GM23338 (cell line): ENCODE measurements around the gene IZUMO1. TPM values are rescaled to one million over a fixed set of nuclear protein-coding genes. Genes with fewer than 3 reads are reported as not detected.

ENCODE experiments used
- ATAC-seq: fragments of 200-7000 bp; cut with Tn5 transposase; 3 replicates; pipeline ENCODE4 v1.9.1; 2020
- DNase-seq: peaks from one replicate; pipeline ENCODE4 v3.0.0-alpha.2; 2015; ENCODE audit warnings: low spot score
- H2AFZ ChIP-seq: fragments of 200-600 bp; sonication (generic); 2 replicates; pipeline ENCODE4 v1.8.0; 2016; ENCODE audit warnings: antibody characterized with exemption, mild to moderate bottlenecking, moderate library complexity
- H3F3A ChIP-seq: fragments of 200-600 bp; sonication (generic); replicated peaks from 2 replicates; pipeline ENCODE4 v1.8.0; 2017; ENCODE audit warnings: antibody characterized with exemption, mixed run types, low read depth
- H3K27ac ChIP-seq: fragments of 200-600 bp; sonication (generic); 2 replicates; pipeline ENCODE4 v1.6.1; 2016; ENCODE audit warnings: low read depth
- H3K27me3 ChIP-seq: fragments of 200-600 bp; sonication (generic); 2 replicates; pipeline ENCODE4 v1.8.0; 2016; ENCODE audit warnings: mild to moderate bottlenecking, mixed run types, moderate library complexity; ENCODE audit not compliant: insufficient read depth
- H3K36me3 ChIP-seq: fragments of 200-600 bp; sonication (generic); 2 replicates; pipeline ENCODE4 v1.8.0; 2016; ENCODE audit warnings: mild to moderate bottlenecking; ENCODE audit not compliant: insufficient read depth
- H3K4me1 ChIP-seq: fragments of 200-600 bp; sonication (generic); 2 replicates; pipeline ENCODE4 v1.8.0; 2016; ENCODE audit warnings: mild to moderate bottlenecking, moderate library complexity; ENCODE audit not compliant: insufficient read depth
- H3K4me2 ChIP-seq: fragments of 200-600 bp; sonication (generic); 2 replicates; pipeline ENCODE4 v1.7.1; 2017; ENCODE audit warnings: mixed run types
- H3K4me3 ChIP-seq: fragments of 200-600 bp; sonication (generic); 2 replicates; pipeline ENCODE4 v1.6.1; 2016; ENCODE audit warnings: mixed run types
- H3K79me2 ChIP-seq: fragments of 200-600 bp; sonication (generic); replicated peaks from 2 replicates; pipeline ENCODE4 v1.8.0; 2017; ENCODE audit warnings: mild to moderate bottlenecking; ENCODE audit not compliant: insufficient read depth
- H3K9me2 ChIP-seq: fragments of 200-600 bp; sonication (generic); 2 replicates; pipeline ENCODE4 v1.8.0; 2017; ENCODE audit not compliant: insufficient read depth
- H4K20me1 ChIP-seq: fragments of 200-600 bp; sonication (generic); replicated peaks from 2 replicates; pipeline ENCODE4 v1.8.0; 2017; ENCODE audit warnings: mild to moderate bottlenecking; ENCODE audit not compliant: insufficient read depth
- H3K27ac Mint-ChIP-seq: 2 replicates; pipeline ENCODE4 v1.8.0; 2020; ENCODE audit warnings: inconsistent platforms, mild to moderate bottlenecking, moderate library complexity, mixed read lengths
- H3K27me3 Mint-ChIP-seq: 3 replicates; pipeline ENCODE4 v1.8.0; 2022; ENCODE audit warnings: low read depth, mild to moderate bottlenecking, moderate library complexity, mixed read lengths, inconsistent platforms; ENCODE audit not compliant: insufficient read depth, poor library complexity
- H3K36me3 Mint-ChIP-seq: 3 replicates; pipeline ENCODE4 v1.8.0; 2021; ENCODE audit warnings: low read depth, mild to moderate bottlenecking, inconsistent platforms, moderate library complexity, mixed read lengths
- H3K4me1 Mint-ChIP-seq: 3 replicates; pipeline ENCODE4 v1.8.0; 2020; ENCODE audit warnings: mild to moderate bottlenecking, inconsistent platforms, mixed read lengths
- H3K4me3 Mint-ChIP-seq: 3 replicates; pipeline ENCODE4 v1.8.0; 2021; ENCODE audit warnings: moderate library complexity, mild to moderate bottlenecking, inconsistent platforms, mixed read lengths
- H3K9me3 Mint-ChIP-seq: 3 replicates; pipeline ENCODE4 v1.8.0; 2020; ENCODE audit warnings: moderate library complexity, mild to moderate bottlenecking, inconsistent platforms, mixed read lengths
- CREB1 ChIP-seq: fragments of 250-450 bp; sonication (Bioruptor Pico); IDR thresholded peaks from 2 replicates; pipeline ENCODE4 v1.5.0; 2020; ENCODE audit warnings: low read depth, mild to moderate bottlenecking, moderate library complexity
- CTCF ChIP-seq, 2 experiments: fragments of 200-600 bp in 1 of 2; sonication (generic) in 1 of 2; conservative IDR thresholded peaks; 2 replicates each; pipeline versions ENCODE4 v1.5.1 to v1.6.1; 2016 to 2017; ENCODE audit warnings: antibody characterized with exemption in 2 of 2, low read depth in 2 of 2, mild to moderate bottlenecking in 2 of 2, moderate library complexity in 1 of 2
- ETS1 ChIP-seq: IDR thresholded peaks from 2 replicates; pipeline ENCODE4 v1.6.1; 2016; ENCODE audit warnings: antibody characterized with exemption
- EZH2 ChIP-seq: fragments of 200-600 bp; sonication (generic); IDR thresholded peaks from one replicate; pipeline ENCODE4 v1.8.0; 2017; ENCODE audit warnings: antibody characterized with exemption, mild to moderate bottlenecking, low read depth; ENCODE audit not compliant: unreplicated experiment
- EZH2phosphoT487 ChIP-seq: fragments of 200-600 bp; sonication (generic); IDR thresholded peaks from one replicate; pipeline ENCODE4 v1.8.1; 2018; ENCODE audit warnings: antibody characterized with exemption; ENCODE audit not compliant: unreplicated experiment
- JUNB ChIP-seq: IDR thresholded peaks from one replicate; pipeline ENCODE4 v1.6.1; 2016; ENCODE audit warnings: antibody characterized with exemption; ENCODE audit not compliant: unreplicated experiment
- NANOG ChIP-seq: IDR thresholded peaks from 2 replicates; pipeline ENCODE4 v1.6.1; 2016; ENCODE audit warnings: antibody characterized with exemption, borderline replicate concordance
- POLR2AphosphoS5 ChIP-seq: IDR thresholded peaks from 2 replicates; pipeline ENCODE4 v1.6.1; 2016; ENCODE audit warnings: antibody characterized with exemption, low read depth
- REST ChIP-seq: IDR thresholded peaks from one replicate; pipeline ENCODE4 v1.6.1; 2018; ENCODE audit warnings: antibody characterized with exemption; ENCODE audit not compliant: unreplicated experiment
- STAT1 ChIP-seq: IDR thresholded peaks from one replicate; pipeline ENCODE4 v1.6.1; 2016; ENCODE audit warnings: antibody characterized with exemption; ENCODE audit not compliant: unreplicated experiment
- ZNF331 ChIP-seq: fragments of 250-450 bp; sonication (Bioruptor Pico); IDR thresholded peaks from 2 replicates; pipeline ENCODE4 v1.5.0; 2020; ENCODE audit warnings: low read depth, mild to moderate bottlenecking, moderate library complexity
- long read RNA-seq: library from polyadenylated mRNA; unstranded; transcript quantifications from one replicate; pipeline ENCODE4 v2.0.0, GENCODE V29; 2020; ENCODE audit not compliant: unreplicated experiment
- polyA plus RNA-seq: library from polyadenylated mRNA; unstranded; fragments of >200 nt; fragmentation: Nextera tagmentation; extraction: Ambion mirVana; gene quantifications from 2 replicates; pipeline ENCODE4 v1.2.1, GENCODE V29; 2016
- total RNA-seq: library from RNA; depleted of rRNA; stranded (reverse); fragments of >200 nt; shearing (Covaris generic); gene quantifications from 2 replicates; pipeline ENCODE4 v1.2.3, GENCODE V29; 2014; rRNA removed

The IZUMO1 gene
- total RNA-seq, result 1.7 and 3.5 TPM in 2 replicates
- 1.2 and 1.3 TPM in 2 replicates for polyA plus RNA-seq
- long read RNA-seq, result 0 reads

- Histone ChIP-seq H3K4me1 (peaks cover 19% of the 10 kb centered on the region), H3K36me3 (0 out of 2 replicates have a peak, but pooled peaks cover 6% of the 10 kb centered on the region), H3K4me3 (peak within 1 kb of the TSS; percentile 56), H4K20me1 (peaks cover 11% of the 10 kb centered on the region; the same call in 1 of the 2 replicates), H3K27me3 (no peaks in the 10 kb centered on the region), H3K4me2 (peak within 1 kb of the TSS; percentile 70), H2AFZ (no peak within 1 kb of the TSS), H3K9me2 (no peaks in the 10 kb centered on the region), H3K27ac (peak within 1 kb of the TSS; percentile 81), H3F3A (peaks cover 12% of the 10 kb centered on the region; the same call in 1 of the 2 replicates), H3K79me2 (peaks cover 33% of the 10 kb centered on the region)
- Mint-ChIP-seq H3K4me3 (peak within 1 kb of the TSS; percentile 68), H3K4me1 (peaks cover 26% of the 10 kb centered on the region), H3K27me3 (peaks cover 24% of the 10 kb centered on the region), H3K36me3 (peaks cover 41% of the 10 kb centered on the region), H3K27ac (peak within 1 kb of the TSS; percentile 94), H3K9me3 (no peaks in the 10 kb centered on the region; the same call in 2 of the 3 replicates)
- TF ChIP-seq JUNB (no peak), REST (no peak), POLR2AphosphoS5 (peak; percentile 70), CTCF (conservative IDR thresholded peaks at IDR 0.05; ENCODE audit: low read depth in 2 of 2) (no peak), CREB1 (CRISPR knock-in tag) (peak; percentile 97), ZNF331 (no peak), EZH2phosphoT487 (no peak), ETS1 (peak; percentile 97), NANOG (no peak), STAT1 (no peak), EZH2 (no peak)
- ATAC-seq (peak; percentile 78), DNase-seq (peak; percentile 97)
Measured at GRCh38 chr19:48746738-48747575, at the start of gene IZUMO1. Gene IZUMO1 (minus strand): TSS chr19:48746909. CDS start chr19:48745859, 1,050 bp downstream.
